NCI-H510A treated with DMSO at 0.1 percent for 48 hours (cell line): ENCODE measurements around the gene ALKBH3.

Experiments
- DNase-seq: peaks from one replicate; lab custom pipeline; 2025; lab: John Stamatoyannopoulos, UW

ALKBH3 gene

DNA sequence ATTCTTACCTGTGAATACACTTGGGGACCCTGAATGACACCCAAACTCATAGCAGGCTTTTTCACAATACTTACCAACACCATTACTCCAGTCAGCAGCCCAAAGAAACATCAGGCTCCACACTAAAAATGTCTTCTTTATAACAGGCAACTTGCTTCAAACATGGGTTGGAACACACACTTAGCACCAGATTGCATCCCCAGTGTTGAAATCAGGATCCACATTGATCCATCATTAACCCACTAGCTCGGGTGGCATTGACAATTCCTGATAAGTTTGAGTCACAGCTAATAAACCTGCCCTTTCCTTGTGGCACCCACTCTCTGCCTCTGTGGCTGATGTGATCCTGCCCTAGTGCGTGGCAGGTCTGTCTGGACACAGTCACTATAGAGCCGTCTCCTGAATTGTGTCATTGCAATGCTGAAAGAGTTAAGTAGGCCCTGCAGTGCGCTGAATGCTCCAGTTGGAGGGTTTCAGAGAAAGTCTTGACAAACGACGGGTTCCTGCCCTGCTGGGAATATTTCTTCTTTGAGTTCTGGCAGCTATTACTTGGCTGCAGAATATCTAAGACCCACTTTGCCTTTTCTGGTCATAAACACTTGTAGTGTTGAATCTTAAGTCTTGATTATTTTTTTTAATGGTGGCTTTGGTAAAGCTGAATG lies 42.2 kb downstream of the ALKBH3 start:
- no peak for DNase-seq

DNA sequence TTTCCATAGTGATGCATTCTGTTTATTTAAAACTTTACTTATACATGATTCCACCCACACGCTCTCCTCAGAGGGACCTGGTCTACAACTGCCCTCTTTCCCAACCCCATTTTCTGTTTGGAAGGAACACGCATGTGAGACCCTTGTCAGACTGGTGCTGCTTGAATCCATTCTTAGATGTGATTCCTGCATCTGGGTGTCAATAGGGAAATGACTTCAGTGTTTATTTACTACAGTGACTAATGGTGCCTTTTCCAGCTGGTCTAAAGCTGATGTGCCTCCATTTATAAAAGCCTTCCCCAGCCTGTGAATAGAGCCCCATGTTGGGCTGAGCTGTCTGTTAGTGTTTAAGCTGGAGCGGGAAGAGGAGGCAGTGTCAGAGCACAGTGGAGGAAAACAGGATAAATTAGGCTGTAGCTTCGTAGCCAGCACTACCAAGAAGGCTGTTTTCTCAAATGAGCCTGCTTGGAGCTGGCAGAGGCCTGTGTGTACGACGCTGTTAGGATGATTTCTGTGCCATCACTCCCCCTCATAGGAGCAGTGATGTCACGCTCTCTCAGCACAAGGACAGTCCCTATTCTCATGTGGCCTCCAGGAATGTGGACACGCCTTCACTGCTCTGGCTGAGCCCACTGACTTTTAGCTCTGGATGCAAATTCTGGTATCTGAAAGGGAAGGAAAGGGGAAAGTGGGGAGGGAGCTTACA lies 42.9 kb downstream of the ALKBH3 start:
- no peak for DNase-seq

DNA sequence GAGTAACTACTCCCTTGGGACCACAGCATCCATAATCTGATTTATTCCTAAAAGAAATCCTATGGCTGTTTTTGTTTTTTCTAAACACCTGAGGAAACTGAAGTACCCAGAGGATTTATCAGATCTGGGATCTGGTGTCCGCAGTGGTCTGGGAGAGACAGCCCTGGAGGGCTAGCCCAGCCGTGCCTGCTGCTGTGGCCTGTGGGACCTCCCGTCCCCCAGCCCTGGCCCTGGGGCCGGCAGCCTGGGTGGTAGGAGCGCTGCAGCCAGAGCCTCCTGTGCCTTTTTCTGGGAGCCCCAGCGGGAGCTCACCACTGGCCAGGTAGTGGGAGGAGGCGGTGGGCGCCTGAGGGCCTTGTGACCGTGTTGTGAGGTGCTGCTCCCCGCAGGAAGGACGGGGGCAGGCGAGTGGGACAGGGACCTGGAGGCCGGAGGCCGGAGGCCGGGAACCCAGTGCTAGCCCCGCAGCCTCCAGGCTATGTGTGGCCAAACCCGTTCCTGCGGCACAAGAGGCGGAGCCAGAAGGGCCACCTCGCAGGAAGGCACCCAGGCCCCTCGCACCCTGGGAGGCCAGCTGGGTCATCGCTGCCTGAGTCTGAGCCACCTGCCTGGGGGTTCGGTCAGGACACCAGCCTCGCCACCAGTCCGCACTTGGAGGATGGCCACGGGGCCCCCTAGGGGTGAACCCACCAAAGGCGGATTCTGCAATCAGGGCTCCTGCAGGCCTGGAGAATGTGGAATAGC lies 43.7 kb downstream of the ALKBH3 start:
- no peak for DNase-seq

DNA sequence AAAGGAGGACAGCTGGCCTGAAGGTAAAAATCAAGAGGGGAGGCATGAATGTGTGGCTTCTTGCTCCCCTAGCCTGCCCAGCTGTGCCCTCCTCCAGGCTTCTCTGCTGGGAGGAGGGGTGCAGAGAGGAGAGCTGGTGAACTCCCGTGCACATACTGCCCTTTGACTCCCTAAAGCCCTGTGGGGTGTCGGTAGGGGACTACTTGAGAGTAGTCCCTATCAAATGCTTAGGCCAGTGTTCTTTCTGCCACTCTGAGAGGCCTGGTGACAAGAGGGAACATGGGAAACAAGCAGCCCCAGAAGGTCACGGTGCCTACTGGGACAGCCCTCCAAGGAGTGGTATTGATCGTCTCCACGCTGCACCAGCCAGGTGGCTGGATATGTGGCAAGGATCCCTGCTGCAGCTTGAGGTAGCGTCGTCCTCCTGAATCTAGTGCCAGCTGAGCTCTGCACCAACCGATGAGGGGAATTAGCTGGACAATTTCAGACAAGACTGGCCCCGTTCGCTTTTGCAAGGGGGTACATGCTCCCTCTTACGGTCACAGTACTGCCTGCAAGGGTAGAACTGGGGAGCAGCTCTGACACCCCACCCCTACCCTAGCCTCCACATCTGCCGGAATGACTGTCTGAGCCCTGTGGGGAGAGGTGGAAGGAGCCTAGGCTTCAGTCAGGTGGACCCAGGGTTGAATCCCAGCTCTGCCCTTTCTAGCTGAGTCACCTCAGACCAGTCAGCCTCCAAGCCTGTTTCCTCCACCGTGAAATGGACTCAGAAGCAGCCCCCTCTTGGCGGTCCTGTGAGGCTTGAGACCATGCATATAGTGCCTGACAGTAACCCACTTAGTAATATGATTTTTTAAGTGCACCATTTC lies 44.7 kb downstream of the ALKBH3 start:
- DNase-seq = no peak

DNA sequence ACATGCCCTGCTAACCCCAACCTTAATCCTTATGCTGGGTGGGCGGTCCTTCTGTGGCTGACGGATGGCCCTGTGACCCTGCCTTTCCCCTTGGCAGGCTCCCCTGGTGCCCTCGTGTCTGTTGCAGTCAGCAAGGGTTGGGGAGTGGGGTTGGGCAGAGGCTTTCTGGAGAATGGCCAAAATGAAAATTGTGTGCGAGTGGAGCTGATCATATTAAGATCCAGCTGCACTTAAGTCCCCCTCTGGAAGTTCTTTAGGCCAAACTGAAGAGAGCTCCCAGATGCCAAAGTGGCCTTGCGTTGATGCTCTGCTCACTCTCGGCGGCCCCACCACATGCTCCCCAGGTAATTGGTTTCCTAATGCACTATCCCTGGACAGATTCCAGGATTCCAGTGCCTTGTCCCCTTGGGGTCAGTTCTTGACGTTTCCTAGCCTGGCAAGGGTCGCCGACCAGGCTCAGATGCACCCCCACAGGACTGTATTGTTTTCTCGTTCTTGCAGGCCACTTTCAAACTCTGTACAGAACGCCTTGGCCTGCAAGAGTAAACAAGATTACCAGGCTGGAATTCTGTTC lies 45.4 kb downstream of the ALKBH3 start:
- no peak for DNase-seq

DNA sequence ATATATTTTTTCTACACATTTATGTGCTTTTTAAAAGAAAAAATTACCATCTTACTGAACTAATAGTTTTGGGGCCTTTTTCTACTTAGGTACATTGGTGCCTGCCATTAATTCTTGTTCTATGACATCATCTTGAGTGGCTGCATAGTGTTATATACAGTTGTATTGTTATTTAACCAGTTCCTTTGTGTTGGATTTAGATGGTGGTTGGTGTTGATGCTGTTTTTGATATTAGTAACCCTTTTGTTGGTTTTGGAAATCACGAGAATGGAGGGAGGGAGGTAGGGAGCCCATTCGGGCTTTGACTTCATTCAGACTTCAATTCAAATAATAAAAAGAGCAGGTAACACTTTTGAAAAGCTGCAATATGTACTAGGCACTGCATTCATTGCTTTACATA lies 46.4 kb downstream of the ALKBH3 start:
- no peak for DNase-seq

DNA sequence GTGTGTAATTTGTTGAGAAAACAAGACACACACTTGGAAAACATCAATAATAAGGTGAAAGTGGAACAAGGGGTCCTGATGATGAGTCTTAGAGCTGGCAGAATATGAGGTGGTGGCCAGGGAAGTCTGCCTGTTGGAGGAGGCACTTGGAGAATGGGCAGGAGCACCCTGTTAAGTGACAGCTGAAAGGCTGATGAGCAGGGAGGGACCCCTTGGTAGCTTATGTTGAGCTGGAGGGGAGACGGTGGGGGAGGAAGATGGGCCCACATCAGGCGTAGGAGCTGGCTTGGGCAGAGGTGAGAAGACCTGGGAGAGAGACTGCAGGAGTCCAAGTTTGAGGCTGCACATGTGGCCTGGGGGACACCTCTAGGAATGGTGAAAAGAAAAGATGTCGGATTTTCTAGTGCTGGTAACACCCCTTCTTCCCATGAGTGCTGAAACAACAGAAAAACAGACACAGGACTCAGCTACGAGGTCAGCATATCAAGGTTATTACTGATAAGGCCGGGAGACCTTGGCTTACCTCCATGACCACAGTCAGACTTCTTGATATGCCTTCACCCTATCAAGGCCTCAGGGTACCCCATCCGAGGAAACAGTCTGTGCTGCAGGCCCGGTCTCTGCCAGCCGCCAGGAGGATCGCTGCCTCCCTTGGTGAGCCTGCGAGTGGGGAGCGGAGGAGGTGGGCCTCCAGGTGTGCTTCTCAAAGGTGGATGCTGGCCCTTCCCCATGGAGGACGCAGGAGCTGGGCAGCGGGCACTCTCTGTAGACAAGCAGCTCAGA lies 47.5 kb downstream of the ALKBH3 start:
- DNase-seq = no peak

DNA sequence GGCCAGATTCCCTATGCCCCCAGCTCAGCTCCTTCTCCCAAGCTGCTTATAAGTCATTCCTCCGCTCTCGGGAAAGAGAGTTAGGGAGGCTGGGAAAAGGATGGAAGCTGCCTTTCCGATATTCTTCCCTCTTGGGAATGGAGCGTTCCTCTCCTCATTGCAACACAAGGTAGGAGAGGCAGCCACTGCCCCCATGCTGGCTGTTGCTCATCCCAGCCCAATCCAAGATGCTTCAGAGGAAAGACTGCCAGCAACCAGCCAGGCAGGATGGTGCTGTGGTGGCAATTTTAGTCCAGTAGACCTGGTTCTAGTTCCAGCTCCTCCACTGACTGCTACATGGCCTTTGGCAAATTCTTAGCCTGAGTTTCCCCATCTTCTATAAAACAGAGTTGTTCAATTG lies 48.1 kb downstream of the ALKBH3 start:
- no peak for DNase-seq

DNA sequence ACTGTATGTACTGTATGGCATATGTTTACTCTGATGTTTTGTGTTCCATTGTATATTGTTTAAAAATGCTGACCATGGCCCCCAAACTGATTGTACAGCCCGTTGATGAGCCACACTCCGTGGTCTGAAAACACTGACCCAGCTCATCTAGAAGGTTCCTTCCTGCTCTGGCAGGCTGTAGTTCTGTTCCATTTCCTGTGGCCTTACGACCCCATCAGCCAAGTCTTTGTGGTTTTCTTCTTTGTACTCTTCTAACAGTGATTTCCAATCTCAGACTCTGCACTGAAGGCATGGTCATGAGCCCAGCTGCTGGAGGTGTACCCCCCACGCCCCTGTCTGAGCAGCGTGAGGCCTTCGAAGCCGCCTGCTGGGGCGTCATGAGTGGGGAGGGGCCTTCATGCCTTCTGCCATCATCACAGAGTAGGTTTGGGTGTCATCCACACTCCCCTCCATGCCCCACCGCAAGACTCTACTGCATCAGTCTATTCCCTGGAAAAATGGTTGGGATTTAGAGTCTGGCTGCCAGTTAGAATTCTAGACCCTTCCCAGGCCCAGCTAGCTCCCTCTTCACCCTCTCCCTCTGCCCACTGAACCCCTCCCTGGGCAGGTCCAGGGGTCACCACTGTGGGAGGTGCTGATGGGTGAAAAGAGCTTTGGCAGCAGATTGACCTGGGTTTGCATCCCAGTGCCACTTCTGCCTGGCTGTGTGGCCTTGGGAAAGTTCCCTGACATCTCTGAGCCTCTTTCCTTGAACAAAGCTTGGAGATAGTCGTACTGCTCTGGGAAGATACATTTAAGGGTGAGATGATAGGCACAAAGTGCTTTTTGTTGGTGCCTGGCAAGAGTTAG lies 50.5 kb downstream of the ALKBH3 start:
- DNase-seq = no peak

DNA sequence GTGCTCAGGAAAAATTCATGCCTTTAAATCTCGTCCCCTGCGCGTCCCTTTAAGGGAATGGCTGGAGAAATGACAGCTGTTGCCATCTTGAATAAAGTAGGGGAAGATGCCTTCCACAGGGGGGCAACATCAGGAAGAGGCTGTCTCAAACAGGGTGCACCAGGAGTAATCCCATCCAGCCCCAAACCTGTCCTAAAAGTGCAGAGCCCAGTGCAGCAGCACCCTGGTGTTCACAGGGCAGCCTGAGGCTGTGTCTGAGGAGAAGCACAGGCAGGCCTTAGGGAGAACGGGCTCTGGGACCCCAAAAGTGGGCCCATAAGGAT lies 51.0 kb downstream of the ALKBH3 start:
- no peak for DNase-seq

DNA sequence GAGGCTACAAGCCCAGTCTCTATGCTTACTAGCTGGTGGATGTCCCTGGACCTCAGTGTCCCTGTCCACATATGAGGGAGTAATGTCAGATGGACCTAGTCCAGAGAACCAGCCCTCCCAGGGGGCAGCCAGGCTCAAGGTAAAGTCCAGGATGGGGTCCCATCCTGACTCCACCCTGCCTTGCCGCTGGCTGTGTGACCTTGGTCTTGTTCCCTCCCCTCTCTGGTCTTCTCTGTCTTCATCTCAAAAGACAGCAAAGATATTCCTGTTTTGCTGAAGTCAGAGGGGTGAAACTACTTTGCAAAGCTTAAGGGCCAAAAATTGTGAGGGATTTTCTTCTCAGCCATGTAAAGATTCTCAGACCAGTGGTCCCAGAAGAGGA lies 52.6 kb downstream of the ALKBH3 start:
- no peak for DNase-seq

DNA sequence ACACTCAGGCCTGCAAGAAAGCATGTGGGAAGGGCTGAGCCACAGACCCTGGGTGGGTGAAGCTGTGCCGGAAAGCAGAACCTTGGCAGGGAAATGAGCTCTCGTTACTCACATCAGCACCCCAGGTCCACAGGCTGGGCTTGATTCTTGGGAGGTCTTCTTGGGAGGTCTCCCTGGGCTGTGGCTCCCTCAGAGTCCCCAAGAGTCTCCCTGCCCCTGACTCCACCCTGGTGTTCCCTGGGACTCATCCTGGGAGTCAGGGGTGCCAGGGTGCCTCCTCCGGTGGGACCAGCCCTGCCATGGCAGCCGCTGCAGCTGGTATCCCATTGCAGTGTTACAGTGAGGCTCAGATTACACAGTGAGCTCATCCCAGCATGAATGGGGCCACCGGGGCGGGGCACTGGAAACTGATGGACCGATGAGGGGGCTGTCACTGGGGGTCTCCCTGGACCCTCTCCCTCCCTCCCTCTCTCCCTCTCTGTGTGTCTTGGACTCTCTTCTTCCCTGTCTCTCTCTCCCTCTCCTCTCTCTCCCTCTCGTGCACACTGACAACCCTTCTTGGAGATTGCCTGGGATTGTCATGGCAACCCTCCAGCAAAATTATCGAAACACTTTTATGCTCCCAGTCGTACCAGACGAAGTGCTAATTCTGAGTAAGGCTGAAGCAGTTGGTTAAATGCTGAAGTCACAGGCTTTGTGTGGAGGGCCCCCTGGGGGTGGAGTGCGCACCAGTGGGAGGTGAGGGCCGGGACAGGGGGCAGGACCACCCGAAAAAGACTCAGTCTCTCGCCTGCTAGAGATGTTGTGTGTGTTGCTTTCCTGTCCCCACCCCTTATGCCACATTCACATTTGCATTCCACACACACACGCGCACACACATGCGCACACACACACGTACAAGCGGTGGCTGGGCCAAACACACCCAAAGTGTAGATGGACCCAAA lies 53.2 kb downstream of the ALKBH3 start:
- no peak for DNase-seq

DNA sequence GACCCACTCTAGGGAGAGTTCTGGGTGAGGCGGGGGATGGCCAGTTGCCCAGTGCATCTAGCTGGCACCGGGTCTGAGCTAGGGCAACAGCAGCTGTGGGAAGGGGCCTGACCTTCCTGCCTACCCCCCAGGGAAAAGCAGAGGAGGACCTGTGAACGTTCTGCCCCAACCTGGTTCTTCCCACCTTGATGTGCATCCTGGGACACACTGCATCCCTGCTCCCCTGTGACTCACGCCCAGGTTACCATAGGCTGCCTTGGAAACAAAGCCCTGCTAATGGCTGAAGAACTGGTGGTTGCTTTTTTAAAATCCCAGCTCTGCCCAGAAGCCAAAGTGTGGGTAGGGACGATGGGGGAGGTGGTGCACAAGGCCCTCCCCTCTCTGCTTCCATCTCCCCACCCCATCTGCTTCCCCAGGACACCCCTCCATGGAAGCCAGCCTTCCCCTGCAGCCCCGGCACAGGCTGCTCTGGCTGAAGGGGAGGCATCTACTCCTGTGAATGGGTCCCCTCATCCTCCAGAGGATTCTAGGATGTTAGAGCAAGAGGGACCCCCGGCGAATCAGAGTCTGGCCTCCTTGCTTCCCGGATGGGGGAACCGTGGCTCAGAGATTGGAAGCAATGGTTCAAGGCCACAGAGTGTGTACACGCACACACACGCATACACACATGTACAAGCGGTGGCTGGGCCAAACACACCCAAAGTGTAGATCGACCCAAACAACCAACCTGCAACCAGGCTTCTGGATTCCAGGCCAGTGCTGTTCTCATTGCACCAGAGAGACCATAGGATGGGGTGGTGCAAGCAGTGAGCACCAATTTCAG lies 54.2 kb downstream of the ALKBH3 start:
- DNase-seq = no peak

DNA sequence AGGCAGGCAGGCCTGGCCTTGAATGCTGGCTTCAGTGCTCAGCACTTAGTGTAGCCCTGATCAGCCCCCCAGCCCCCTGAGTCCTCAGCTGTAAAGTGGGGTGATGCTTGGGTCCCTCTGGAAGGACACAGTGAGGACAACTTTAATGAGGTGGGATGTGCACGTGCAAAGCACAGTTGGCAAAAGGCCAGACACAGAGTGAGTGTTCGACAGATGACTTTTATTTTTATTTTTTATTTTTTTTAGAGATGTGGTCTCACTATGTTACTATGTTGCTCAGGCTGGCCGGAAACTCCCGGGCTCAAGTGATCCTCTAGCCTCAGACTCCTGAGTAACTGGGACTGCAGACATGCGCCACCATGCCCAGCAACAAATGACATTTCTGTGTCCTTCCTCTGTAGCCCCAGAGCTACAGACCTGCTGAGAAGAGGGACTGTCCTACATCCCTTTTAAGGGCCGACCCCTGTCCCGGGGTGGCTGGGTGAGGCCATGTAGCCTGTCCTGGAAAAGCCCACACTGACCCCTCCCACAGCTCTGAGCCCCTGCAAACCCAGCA lies 54.9 kb downstream of the ALKBH3 start:
- no peak for DNase-seq

DNA sequence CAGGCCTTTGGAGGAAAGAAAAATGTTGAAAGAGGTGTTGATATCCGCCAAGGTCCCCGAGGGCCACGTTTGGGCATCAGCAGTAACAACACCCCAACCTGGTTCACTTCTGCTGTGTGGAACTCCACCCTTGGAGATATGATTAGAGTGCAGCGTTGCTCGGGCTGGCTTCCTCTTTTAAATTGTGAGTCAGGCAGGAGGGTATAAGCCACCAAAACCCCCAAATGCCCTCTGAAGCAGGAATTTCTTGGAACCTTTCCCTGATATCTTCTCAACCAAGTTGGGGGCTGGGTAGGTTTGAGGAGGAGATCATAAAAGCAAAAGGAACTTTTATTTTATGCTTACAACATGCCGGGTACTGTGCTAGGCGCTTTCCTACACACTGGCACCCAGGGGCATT lies 55.4 kb downstream of the ALKBH3 start:
- DNase-seq = no peak

DNA sequence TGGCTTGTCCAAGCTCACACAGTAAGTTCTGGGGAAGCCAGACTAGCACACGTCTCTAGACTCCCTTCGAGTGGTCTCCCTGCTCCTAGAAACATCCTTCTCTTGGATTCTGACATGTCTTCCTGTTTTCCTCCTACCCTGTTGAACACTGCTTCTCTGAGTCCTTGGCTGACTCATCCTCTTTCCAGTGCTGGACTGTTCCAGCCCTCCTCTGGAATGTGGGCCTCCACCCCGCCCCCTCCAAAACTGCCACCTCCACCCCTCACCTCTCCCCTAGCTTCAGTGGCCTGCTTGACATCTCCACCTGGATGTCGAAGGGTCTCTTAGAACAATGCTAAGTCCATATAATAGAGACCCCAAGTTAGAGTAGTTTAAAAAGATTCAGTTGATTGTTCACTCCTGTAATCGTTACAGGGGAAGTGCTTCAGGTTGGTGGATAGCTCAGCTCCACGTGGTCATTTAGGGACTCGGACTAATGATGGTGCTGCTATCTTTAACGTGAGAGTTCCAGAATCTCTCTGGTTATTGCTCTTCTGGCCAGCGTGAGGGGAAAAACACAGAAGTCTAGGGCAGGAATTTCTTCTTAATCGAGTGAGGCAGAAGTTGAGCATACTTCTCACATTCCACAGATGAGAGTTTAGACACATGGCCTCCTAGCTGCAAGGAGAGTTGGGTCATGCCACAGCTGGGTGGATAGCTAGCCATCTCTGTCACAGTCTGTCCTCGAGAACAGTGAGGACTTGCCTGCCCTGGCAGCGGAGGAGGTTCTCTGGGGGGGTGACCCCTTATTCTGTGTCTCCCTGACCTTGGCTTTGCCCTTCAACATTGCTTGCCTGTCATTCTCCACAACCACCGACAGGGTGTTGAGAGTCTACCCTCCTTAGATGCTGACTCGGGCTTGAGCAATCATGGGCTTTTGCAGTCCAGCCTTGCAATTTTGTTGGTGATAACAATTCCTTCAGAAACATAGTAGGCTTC lies 57.1 kb downstream of the ALKBH3 start:
- no peak for DNase-seq
